HG03135 (cell line): ENCODE measurements around the gene LIPC.
A peak's percentile ranks its signal among the peaks of the same experiment; 100 is the strongest.

Source experiments
- ATAC-seq: cut with Tn5 transposase; IDR thresholded peaks from one replicate; pipeline ENCODE4 v1.9.1; 2021; ENCODE audit warnings: mild to moderate bottlenecking, moderate library complexity; ENCODE audit not compliant: unreplicated experiment

Gene LIPC

GRCh38 chr15:58572521-58572920, 140.7 kb downstream of the LIPC start:
- no peak for ATAC-seq

DNA sequence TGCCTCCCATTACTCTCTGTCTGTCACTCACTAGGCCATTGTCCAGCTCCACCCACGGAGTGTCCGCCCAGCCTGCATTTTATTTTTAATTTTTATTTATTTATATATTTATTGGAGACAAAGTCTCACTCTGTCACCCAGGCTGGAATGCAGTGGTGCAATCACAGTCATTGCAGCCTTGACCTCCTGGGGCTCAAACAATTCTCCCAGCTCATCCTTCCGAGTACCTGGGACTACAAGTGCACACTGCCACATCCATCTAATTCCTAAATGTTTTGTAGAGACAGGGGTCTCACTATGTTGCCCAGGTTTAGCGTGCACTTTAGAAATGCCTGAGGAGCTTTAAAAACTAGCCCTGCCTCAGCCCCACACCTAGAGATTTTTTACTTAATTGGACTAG, 141.5 kb downstream of the LIPC start:
- no peak for ATAC-seq

- ATAC-seq: no peak
Measured at GRCh38 chr15:58574631-58575030, 142.8 kb downstream of the LIPC start.

DNA sequence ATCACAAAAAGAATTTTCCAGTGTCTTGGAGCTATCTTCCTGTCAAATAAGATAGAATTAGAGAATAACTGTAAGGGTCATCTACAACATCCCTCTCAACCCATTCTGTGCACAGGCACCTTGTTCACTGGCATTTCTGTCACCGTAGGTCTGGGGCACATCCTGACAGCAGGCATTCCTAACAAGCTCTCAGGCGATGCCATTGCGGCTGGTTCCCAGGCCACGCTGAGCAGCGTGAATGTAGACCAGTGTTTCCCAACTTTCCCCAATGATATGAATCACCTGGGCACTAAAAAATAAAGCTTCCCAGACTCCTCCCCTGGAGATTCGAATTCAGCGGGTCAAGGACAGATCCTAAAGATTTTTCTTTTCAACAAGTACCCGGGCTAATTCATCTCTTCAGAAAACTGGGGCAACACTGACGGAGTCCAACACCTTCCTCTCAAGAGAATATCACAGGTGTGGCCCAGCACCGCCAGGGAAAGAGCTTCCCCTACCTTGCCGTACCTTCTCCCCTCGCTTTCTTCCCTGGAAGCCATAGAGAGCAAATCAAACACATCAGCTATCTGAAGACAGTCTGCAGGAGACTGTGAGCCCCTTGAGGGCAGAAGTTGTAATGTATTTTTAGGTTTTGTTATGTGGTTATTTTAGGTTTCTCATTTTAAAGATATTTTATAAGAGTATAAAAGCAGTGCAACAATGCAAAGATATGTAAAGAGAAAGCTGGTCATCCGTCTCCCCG, 143.4 kb downstream of the LIPC start:
- ATAC-seq: no peak

DNA sequence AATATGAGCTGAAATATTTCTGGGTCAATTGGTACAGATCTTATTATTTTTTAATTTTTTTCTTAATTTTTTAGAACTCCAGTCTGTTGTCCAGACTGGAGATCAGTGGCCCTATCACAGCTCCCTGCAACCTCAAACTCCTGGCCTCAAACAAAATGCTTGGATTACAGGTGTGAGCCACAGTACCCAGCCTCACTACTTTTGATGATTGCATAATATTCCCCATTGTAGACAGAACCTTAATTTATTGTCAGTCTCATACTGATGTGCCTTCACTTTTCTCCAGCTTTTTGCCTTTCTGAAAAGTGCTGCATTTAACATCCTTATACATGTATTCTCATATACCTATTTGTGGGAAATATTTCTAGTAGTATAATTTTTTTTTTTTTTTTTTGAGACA, 144.9 kb downstream of the LIPC start:
- no peak for ATAC-seq

GRCh38 chr15:58582160-58582559, 150.4 kb downstream of the LIPC start:
- ATAC-seq: no peak

DNA sequence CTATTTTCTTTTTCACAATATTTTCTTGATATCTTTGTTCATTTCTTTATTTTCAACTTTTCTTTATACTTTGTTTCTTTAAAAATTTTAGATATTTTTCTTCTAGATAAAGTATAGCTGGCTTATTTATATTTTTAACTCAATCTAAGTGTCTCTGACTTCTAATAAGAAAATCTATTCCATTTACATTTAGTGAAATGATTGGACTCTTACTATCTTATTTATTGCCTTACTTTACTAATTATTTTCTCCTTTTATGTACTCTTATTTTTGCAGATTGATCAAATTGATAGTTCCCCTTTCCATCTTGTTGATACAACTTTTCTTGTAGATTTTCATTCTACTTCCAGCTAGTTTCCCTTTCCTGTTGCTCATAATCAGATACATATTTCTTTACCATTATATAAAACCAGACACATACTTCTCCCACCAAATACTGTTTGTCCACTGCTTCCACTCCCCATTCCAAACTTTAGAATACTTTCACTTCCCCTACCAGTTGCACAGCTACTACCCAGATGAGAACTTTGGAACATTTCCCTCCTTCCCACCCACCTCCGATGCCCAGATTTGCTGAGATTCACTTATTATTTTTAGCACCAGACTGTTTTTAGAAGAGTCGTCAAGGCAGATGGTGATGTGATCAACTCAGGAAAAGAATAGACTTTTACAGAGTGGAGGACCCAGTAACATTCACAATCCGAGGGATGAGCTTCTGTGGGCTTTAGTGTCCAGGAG, 151.5 kb downstream of the LIPC start:
- no peak for ATAC-seq

DNA sequence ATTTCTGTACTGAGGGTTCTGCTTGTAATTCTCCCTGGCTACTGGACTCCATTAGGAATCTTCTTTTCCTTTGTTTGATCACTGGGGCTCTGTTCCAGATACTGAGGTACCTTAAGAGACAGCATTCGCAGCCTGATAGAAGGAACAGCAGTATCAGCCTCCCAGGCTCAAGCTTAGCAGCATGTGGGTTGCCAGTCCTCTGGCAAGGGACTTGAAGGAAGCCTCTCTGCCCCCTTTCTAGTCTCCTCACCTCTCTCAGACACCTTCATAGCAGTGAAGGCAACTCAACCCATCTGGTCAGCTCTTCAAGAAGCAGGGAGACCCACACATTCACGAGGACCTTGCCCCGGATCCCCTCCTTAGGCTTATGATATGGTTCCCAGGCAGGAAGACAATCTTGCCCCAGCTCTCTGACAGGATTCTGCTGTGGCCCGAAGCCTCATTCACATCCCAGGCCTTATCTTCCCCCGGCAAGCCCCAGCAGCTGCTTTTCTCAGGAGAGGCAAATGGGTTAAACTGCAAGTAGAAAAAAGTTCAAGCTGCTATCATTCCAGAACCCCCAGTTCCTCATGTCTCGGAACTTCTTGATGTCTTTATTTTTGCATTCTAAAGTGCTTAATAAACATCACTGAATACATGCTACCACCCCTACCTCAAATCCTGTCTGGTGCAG, 153.1 kb downstream of the LIPC start:
- ATAC-seq: no peak

DNA sequence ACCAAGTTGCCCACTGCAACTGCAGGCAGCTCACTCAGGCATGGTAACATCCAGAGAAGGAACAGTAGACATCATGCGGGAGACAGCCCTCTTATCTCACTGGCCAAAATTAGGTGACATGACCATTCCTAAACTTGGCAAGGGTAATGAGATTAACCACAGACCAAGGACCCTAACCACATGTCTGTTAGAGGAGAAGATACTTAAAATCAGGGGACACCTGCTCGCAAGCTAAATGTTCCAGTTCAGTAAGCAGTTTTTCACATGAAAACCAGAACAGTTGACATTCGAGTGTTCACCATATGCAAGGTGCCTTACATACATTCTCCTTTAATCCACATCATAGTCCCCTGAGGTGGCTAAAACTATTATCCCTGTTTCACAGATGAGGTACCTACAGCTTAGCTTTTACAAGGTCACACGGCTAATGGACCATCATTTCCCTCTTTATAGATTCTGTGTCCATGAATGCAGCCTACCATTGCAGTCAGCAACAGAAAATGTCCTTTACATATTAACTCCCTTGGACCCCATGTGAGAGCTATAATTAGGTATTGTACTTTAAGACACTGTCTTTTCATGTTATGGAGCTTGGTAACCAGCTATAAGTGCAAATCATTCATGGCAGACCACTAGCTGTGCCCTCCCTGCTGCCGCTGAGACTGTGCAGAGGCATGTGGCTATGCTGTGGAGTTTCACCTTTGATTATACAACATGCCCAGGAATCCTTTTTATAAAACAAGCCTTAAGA, 154.1 kb downstream of the LIPC start:
- ATAC-seq: peak; percentile 69

DNA sequence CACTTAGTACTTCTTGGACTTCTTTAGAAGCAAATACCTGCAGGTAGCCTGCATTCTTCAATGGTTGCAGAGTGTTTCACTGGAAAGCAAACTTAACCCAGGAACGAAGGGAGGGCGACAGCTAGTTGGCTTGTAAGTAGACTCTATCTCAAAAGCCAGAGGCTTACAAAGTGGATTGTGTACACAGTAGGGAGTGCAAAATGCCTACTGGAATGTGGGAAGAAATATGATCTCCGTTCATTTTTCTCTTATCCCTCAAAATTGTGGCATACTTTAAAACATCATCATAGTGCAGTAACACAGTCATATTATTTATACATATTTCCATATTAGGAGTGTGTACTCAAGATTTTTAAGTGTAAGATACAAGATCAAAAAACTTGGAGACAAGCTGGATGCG, 155.7 kb downstream of the LIPC start:
- ATAC-seq: no peak

DNA sequence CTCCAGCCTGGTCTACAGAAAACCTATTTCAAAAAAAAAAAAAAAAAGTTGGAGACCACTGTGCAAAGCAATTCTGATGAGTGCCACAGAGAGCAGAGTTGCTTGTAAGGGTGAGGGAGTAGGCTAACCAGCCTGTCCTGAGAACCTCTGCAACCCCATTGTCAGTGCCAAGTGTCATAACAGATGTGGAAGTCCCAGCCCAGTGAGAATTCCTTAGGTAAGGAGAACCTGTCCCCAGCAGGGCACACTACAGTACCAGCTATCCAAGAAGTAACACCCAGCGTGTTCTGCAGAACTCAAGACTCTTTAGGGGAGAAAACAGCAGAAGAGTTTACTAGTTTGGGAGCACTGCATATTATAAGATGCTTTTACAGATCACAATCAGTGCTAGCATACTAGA, 156.3 kb downstream of the LIPC start:
- ATAC-seq: no peak

DNA sequence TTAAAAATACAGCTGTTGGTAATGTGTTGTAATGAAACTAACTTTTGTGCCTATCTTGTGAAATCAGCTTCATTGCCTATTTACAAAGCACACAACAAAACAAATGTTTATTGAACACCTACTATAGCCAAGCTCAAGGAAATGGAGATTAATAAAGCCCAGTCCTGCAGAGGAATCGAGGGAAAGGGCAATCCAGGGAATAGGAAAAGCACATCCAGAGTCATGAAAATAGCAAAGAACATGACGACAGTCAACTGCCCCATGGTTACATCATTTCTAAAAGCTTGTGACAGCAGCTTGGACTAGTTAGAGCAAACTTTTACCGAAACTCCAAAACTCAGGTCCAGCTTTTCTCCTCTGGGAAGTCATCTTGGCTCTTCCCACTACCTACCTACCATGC, 157.3 kb downstream of the LIPC start:
- no peak for ATAC-seq

DNA sequence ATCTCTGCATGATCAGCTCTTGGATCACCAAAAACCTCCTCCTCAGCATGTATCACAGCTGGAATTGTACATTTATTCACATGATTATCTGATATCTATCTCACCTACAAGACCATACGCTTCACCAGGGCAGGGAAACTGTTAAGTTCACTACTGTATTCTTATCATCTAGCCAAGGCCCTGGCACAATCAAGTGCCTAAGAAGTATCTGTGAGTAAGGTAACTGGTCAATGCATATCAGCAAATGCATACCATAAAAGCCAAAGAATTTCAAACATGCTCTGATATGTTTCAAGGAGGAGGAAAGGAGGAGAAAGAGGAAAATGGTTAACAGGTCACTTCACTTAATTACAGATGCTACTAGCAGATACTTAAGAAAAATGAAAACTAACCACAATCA, 158.4 kb downstream of the LIPC start:
- ATAC-seq: no peak

GRCh38 chr15:58590926-58591325, 159.1 kb downstream of the LIPC start:
- ATAC-seq: no peak

GRCh38 chr15:58593870-58594269, 162.1 kb downstream of the LIPC start:
- no peak for ATAC-seq

DNA sequence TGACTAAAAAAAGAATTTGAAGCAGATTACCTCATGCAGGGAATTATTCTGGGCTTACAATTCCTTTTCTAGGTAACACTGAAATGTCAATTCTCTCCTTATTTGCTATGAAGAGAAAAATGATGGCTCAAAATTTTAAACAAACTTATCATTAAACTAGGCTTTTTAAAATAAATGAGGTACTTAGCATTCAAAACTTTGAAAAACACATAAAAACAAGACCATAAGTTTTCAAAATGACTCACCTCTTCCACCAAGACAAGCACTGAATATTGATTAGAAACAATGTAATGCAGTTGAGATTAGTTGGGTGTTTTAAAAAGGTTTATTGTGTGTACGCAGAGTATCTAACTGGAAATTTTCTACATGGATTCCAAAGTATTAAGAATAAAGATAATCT, 163.1 kb downstream of the LIPC start:
- no peak for ATAC-seq

GRCh38 chr15:58595516-58596263, 163.9 kb downstream of the LIPC start:
- no peak for ATAC-seq

- ATAC-seq: no peak
Measured at GRCh38 chr15:58597943-58598828, 166.4 kb downstream of the LIPC start.

- ATAC-seq: no peak
Measured at GRCh38 chr15:58598829-58599210, 167.0 kb downstream of the LIPC start.

DNA sequence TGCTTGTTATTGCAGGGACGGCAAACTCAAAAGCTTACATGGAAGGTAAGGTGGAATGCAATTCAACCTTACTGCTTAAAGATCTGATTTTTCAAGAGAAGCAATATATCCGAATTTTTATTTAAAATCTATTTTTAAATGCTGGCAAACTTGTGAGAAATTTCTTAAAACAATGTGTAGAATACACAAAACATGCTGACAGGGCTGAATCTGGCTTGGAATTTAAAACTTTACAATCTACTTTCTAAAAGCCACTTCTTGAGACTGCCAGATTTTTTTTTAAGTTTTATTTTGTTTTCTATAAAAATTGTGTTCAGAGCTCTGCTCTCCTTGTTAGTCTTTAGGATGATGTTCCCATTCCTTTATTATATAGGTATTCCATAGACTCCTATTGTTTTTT, 171.0 kb downstream of the LIPC start:
- ATAC-seq: no peak
